Tibial nerve (tissue), 3 donors: ENCODE results near the gene NTM.

Experiments
- POLR2A ChIP-seq, 2 donors: fragments of 450-650 bp; IDR thresholded peaks; one replicate each; pipeline ENCODE4 v1.6.1; 2017; ENCODE audit warnings: antibody characterized with exemption in 2 of 2, mild to moderate bottlenecking in 2 of 2, moderate library complexity in 2 of 2
- TF ChIP-seq, protein P1 (sequence below), 5 experiments: fragments of 200-600 bp in 3 of 5; fragments of 450-650 bp in 2 of 5; sonication (generic) in 3 of 5; IDR thresholded peaks; one replicate each; pipeline ENCODE4 v1.5.1; 2016 to 2019; ENCODE audit warnings: antibody characterized with exemption in 5 of 5, mild to moderate bottlenecking in 3 of 5, moderate library complexity in 2 of 5

GRCh38 chr11:132125988-132126871 is 755.8 kb downstream of the NTM start:
- TF ChIP-seq, protein P1, sequence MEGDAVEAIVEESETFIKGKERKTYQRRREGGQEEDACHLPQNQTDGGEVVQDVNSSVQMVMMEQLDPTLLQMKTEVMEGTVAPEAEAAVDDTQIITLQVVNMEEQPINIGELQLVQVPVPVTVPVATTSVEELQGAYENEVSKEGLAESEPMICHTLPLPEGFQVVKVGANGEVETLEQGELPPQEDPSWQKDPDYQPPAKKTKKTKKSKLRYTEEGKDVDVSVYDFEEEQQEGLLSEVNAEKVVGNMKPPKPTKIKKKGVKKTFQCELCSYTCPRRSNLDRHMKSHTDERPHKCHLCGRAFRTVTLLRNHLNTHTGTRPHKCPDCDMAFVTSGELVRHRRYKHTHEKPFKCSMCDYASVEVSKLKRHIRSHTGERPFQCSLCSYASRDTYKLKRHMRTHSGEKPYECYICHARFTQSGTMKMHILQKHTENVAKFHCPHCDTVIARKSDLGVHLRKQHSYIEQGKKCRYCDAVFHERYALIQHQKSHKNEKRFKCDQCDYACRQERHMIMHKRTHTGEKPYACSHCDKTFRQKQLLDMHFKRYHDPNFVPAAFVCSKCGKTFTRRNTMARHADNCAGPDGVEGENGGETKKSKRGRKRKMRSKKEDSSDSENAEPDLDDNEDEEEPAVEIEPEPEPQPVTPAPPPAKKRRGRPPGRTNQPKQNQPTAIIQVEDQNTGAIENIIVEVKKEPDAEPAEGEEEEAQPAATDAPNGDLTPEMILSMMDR (IDR thresholded peaks at IDR 0.05), result no peak
- no peak for TF ChIP-seq POLR2A (IDR thresholded peaks at IDR 0.05)
